GM12892 (cell line): Measurements from ENCODE around the gene WFDC9.

Experiments used
- POLR2A ChIP-seq: IDR thresholded peaks from 2 replicates; pipeline ENCODE4 v1.6.1; 2011; ENCODE audit warnings: low read depth, low read length, control low read depth
- POLR2AphosphoS5 ChIP-seq: IDR thresholded peaks from 2 replicates; pipeline ENCODE4 v1.6.1; 2011; ENCODE audit warnings: low read depth, low read length, control low read depth

DNA sequence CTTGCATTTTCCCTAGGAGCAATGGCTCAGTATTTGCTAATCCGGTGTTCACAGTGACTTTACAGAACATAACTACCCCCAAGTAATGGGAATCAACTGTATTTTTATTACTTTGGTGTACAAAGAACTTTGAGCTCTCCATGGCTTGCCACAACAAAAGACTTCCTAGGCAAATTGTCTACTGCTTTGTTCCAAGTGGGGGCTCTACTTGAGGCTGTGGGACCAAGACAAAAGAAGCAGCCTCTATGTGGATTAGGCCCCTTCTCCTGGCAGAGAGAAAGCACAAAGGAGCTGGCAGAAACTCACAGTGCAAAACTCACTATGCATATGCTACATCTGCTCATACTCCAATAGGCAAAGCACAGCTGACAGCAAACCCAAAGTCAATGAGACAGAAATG, 52.9 kb downstream of the WFDC9 start:
- no peak for TF ChIP-seq POLR2AphosphoS5
- no peak for TF ChIP-seq POLR2A
